Fibroblast of skin of scalp (primary cell): Measurements from ENCODE around the gene DCAF8.
A peak's percentile ranks its signal among the peaks of the same experiment; 100 is the strongest.

ENCODE experiments used
- DNase-seq: peaks from one replicate; pipeline ENCODE4 v3.0.0-alpha.2; 2013

The DCAF8 gene

GRCh38 chr1:160204526-160205241 is 57.7 kb downstream of the DCAF8 start:
- DNase-seq: peak; percentile 49

GRCh38 chr1:160200786-160201185 is 61.6 kb downstream of the DCAF8 start:
- DNase-seq: no peak

- DNase-seq: no peak
These were observed 65.1 kb downstream of the DCAF8 start for GRCh38 chr1:160197231-160197630.

DNA sequence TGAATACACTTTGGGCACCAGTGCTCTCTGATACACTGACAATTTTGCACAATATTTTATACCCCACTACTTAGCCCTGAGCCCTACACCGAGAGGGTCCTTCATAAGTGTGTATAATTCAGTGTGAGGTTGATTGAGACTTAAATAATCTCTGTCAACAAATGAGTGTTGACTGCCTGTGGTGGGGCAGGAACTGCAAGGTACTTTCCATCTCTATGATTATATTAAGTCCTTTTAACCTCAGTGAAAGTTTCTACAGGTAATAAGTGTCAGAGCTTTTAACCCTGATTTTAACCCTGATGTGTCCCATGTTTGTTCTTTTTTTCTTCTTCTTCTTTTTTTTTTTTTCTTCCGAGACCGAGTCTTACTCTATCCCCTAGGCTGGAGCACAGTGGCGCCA is 66.2 kb downstream of the DCAF8 start:
- no peak for DNase-seq

DNA sequence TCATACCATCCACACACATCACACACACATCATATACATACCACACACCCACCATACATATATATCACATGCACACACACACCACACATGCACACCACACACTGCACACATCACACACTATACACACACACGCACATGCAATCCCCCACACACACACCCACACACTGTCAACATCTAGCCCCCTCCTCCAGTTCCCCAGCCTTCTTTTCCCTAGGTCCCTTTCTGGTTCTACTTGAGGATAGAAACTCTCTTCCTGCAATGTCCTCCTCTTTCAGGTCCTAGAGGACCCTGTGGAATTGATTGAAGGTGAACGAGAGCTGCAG is 67.7 kb downstream of the DCAF8 start:
- DNase-seq: no peak

DNA sequence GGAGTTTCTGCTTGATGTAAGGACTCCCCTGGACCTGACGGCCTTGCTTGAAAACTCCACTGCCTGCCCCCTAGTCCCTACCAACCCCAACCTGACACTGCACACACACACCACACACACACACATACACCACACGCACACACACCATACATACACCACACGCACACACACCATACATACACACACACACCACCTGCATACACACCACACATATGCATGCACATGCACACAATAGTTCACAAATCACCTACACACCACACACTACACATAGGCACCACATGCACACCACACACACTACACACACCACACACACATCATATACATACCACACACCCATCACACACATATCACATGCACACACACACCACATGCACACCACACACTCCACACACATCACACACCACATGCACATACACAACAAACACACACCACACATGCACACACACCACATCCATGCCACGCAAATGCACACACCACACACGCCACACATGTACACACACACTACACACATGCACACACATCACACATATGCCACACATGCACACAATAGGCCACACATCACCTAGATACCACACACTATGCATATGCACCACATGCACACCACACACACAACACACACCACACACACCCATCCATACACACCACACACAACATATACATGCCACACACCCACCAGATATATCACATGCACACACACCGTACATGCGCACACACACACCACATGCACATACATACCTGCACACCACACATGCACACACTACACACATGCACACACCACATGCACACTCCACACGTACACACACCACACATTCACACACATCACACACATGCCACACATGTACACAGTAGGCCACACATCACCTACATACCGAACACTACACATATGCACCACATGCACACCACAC is 68.3 kb downstream of the DCAF8 start:
- no peak for DNase-seq

DNA sequence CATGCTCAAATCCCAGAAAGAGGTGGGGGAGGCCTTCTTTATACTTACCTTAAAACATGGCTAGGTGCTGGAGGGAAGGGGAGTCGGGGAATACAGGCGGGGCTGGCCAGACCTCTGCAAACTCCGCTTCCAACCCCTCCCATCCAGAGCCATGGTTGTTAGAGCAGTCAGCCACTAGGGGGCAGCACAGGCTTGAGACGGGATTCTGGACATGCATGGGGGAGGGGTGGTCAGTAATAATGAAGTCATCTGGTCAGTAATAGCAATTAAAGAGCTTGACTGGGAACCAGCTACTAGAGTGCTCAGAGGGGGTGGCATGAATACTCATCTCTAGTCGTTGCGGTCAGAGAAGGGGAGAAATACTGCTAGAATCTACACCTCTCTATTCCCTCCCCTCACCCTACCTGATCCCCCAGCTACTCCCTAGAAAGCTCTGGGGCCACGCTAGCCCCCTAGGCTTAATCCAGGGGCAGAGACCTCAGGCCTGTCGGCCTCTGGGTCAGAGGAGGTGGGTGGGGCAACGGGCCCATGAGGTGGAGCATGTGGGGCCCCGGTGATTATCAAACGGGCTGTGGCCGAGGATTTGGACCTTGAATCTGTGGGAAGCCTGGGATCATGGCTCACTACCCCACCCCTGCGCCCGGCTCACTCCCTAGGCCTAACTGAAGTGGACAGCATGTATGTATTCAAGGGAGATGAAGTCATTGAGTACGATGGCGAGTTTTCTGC is 69.1 kb downstream of the DCAF8 start:
- DNase-seq: peak; percentile 84

DNA sequence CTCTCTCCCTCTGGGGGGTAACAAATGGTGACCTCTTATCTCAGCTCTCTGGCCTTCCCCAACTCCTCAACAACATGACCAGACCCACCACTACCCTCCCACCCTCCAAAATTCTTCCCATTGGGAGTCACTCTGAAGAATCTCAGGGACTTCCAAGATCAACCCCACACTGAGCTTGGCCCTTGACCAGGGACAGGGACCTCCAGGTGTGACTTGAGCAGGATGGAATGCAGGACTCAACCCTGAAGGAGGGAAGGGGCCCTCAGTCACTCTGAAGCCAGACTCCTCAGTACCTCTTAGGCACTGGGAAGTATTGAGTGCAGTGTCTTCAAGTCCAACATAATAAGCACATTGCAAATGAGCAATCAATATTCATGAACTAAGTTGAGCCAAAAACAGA is 70.1 kb downstream of the DCAF8 start:
- DNase-seq: no peak

DNA sequence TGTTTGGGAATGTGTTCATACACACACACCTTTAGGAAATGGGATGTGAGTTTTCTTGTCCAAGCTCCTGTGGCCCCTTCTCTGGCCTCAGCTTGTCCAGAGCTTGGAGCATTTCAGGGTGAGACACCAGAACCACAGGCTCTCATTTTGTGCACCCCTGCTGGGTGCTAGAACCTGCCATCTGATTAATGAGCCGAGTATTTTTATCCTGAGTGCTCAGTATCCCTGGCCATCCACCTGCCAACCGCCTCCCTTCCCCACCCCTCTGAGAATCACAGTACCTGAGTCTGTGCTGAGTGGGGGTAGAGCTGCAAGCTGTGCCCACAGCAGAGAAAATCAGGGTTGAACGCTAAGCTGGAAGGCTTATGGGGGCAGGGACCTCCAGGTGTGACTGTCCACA is 70.6 kb downstream of the DCAF8 start:
- DNase-seq: no peak

DNA sequence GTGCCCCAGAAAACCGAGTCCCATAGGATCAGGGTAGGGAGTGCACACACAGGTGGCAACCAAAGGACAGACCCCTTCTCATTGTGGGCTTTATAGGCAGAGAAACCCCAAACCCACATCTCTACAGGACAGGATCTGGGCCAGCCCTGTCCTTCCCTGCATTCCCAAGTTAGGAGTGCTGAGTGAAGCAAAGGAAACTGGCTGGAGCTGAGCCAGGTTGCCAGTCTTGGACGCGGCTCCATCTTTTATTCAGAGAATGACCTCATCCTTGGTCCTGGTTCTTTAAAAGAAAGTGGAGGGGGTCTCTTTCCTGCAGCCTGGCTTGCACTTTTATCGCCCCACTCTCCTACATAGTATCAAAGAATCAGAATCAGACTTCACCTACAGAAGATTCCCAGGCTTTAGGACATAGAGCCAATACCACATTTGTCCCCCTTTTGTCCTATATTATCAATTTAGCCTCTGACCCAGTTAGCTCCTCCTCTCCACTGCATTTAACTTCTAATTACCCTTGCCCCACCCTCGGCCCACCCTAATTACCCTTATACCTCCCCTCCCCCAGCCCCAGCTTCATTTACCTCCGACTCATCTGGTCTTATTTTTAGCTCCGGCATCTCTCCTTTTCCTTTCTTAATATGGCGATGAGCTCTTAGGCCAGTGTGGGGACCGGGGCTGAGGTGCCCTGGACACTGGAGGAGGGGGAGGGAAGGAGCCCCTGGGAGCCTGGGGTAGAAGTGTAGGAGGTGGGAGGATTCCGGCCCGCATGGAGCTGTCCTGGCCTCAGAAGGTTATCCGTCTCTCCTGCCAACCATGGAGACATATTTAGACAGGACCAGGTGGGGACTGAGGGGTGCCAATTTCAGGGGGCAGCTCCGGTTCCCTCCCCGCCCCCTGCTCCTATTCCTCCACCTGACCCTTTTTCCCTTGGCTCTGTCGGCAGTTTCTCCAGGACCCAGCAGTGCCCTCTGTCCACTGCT is 72.4 kb downstream of the DCAF8 start, which contains the start of gene CASQ1:
TSS of gene CASQ1 (plus strand) at position 927 of the 977 bp plus-strand sequence. CDS start 177 bp downstream, outside the sequence.
- peak; percentile 56 for DNase-seq

DNA sequence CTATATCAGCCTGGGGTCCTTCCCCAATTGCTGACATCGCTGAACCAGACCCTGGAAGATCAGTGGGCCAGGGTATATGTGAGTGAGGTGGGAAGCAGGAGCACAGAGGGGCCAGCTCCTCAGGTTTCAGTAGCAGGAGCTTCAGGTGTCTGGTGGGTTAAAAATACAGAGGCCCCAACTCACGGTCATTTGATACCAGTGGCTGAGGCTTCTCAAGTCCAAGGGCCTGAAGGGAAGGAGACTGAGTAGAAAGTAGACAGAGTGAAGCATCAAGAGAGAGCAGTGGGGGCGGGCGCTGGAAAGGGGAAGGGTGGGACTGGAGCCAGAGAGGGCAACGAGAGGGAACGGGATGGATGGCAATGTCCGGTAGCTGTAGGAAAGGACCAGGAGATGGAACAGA is 74.0 kb downstream of the DCAF8 start:
- no peak for DNase-seq

DNA sequence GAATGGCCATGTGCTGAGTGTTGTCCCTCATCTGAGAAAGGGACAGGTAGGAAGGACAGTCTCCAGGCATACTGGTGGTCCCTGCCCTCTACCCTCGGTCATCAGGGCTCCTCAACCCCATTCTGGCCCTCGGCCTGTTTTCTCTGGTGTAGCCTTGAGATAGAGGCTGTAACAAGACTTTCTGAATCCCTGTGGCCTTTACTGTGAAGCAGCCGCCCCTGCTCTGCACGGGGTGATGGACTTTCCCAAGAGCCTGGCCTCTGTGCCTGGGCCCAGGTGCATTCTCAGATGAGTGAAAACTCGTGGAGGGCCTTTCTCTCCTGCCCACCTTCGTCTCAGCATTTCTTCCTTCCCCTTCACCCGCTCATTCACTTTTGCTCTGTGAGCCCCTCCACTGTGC is 74.9 kb downstream of the DCAF8 start:
- DNase-seq: no peak

DNA sequence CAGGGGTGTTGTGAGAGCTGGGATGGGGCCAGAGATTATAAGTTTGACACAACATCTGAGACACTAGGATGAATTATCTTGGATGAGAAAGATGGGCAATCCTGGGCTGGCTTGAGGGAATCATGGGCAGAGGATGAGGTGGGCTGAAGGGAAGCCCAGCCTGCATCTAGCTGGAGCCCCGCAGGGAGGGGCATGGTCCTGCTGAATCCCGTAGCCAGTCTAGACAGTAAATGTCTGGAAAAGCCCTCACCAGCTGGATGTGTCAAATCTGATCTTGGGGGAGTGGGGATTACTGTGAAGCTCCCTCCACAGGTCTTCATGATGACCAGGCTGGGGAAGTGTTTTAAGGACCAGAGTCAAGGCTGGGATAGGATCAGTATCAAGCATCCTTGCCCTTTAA is 75.6 kb downstream of the DCAF8 start:
- DNase-seq: no peak

GRCh38 chr1:160186246-160186645 is 76.1 kb downstream of the DCAF8 start:
- DNase-seq: no peak

- no peak for DNase-seq
These were observed 83.0 kb downstream of the DCAF8 start for GRCh38 chr1:160179336-160179735.

- no peak for DNase-seq
These were observed 83.6 kb downstream of the DCAF8 start for GRCh38 chr1:160178731-160179130.

GRCh38 chr1:160177667-160178066 is 84.7 kb downstream of the DCAF8 start:
- DNase-seq: no peak

- DNase-seq: no peak
These were observed 85.1 kb downstream of the DCAF8 start for GRCh38 chr1:160177231-160177630.

- no peak for DNase-seq
These were observed 90.4 kb downstream of the DCAF8 start for GRCh38 chr1:160171980-160172379.

DNA sequence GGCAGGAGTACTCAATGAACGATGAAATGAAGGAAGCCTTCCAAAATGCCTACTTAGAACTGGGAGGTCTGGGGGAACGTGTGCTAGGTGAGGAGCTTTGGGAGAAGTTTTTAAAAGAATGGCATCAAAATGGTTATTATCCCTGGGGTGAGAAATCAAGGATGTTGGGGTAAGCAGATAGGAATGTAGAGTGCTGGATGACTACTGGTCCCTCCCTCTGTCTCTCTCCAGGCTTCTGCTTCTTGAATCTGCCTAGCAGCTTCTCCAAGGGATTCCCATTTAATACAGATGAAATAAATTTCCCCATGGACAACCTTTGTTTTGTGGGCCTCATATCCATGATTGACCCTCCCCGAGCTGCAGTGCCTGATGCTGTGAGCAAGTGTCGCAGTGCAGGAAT is 91.0 kb downstream of the DCAF8 start:
- DNase-seq: peak; percentile 50

- peak; percentile 41 for DNase-seq
These were observed 92.6 kb downstream of the DCAF8 start for GRCh38 chr1:160169553-160170399.
